RKO (cell line): ENCODE measurements around the gene MUCL3.
A peak's percentile ranks its signal among the peaks of the same experiment; 100 is the strongest.
"Not testable (repeated sequence)": the region's sequence is repeated elsewhere in the genome, so short reads cannot be mapped to it uniquely, and the experiment has no call there.

Experiments
- DNase-seq: peaks from one replicate; pipeline ENCODE4 v3.0.0-alpha.2; 2016; ENCODE audit warnings: low spot score

MUCL3 gene

GRCh38 chr6:30939473-30939872 is 1.3 kb upstream of the MUCL3 start:
- DNase-seq, result no peak

GRCh38 chr6:30942338-30943060 is 1.7 kb downstream of the MUCL3 start:
- DNase-seq, result peak; percentile 80

- DNase-seq, result no peak
Measured at GRCh38 chr6:30944051-30944450, 3.3 kb downstream of the MUCL3 start.

- DNase-seq, result no peak
Measured at GRCh38 chr6:30945281-30945680, 4.5 kb downstream of the MUCL3 start.

- no peak for DNase-seq
Measured at GRCh38 chr6:30947231-30947630, 6.5 kb downstream of the MUCL3 start.

GRCh38 chr6:30948811-30949210 is 8.0 kb downstream of the MUCL3 start:
- DNase-seq, result no peak

- no peak for DNase-seq
Measured at GRCh38 chr6:30951907-30952469, 11.2 kb downstream of the MUCL3 start.

GRCh38 chr6:30954631-30955366 is 14.0 kb downstream of the MUCL3 start:
- no peak for DNase-seq

GRCh38 chr6:30955367-30956042 is 14.7 kb downstream of the MUCL3 start:
- DNase-seq, result no peak

GRCh38 chr6:30957716-30958115 is 16.9 kb downstream of the MUCL3 start:
- no peak for DNase-seq

GRCh38 chr6:30960907-30961673 is 20.3 kb downstream of the MUCL3 start:
- no peak for DNase-seq

- DNase-seq, result no peak
Measured at GRCh38 chr6:30962716-30963115, 21.9 kb downstream of the MUCL3 start.

GRCh38 chr6:30963641-30964040 is 22.9 kb downstream of the MUCL3 start:
- DNase-seq, result peak; percentile 22

- no peak for DNase-seq
Measured at GRCh38 chr6:30964075-30964474, 23.3 kb downstream of the MUCL3 start.

GRCh38 chr6:30965140-30965601 is 24.4 kb downstream of the MUCL3 start:
- no peak for DNase-seq

GRCh38 chr6:30966154-30966553 is 25.4 kb downstream of the MUCL3 start:
- no peak for DNase-seq

- DNase-seq, result not testable (repeated sequence)
Measured at GRCh38 chr6:30969171-30969570, 28.4 kb downstream of the MUCL3 start.

- no peak for DNase-seq
Measured at GRCh38 chr6:30970946-30971345, 30.2 kb downstream of the MUCL3 start.

GRCh38 chr6:30972816-30973215 is 32.0 kb downstream of the MUCL3 start:
- no peak for DNase-seq

GRCh38 chr6:30974490-30975252 is 33.9 kb downstream of the MUCL3 start:
- DNase-seq, result no peak

GRCh38 chr6:30979141-30979540 is 38.4 kb downstream of the MUCL3 start:
- DNase-seq, result no peak
